ENCODE results near the gene AKT3.
"Not testable (repeated sequence)": the region's sequence is repeated elsewhere in the genome, so short reads cannot be mapped to it uniquely, and the experiment has no call there.

Gene AKT3

GRCh38 chr1:243596431-243597062 is 253.5 kb downstream of the AKT3 start:
- no peak for DNase-seq
- Histone ChIP-seq H3K36me3 (peaks cover 2 to 11% (median 4%) of the 10 kb centered on the region in 3 donors), H3K4me1 (no peaks in the 10 kb centered on the region), H3K4me3 (no peak overlapping the region), H3K27me3 (no peaks in the 10 kb centered on the region), H3K27ac (no peak overlapping the region), H3K9me3 (peaks cover 0 to under 1% (median 0%) of the 10 kb centered on the region in 3 donors)
- intact Hi-C loops (cut with DNase I; ENCODE audit: low total_unique reads), result no loop called here
- TF ChIP-seq CTCF (IDR thresholded peaks at IDR 0.05), result no peak

- intact Hi-C loops (cut with DNase I; ENCODE audit: low total_unique reads), result no loop called here
- TF ChIP-seq CTCF (IDR thresholded peaks at IDR 0.05), result no peak
- no peaks in the 10 kb centered on the region for H3K27me3 ChIP-seq
- H3K27ac ChIP-seq, result no peak overlapping the region
- H3K9me3 ChIP-seq, result no peaks in the 10 kb centered on the region
- DNase-seq, result no peak
- peaks cover 6 to 15% (median 8%) of the 10 kb centered on the region in 3 donors for H3K36me3 ChIP-seq
- no peaks in the 10 kb centered on the region for H3K4me1 ChIP-seq
- no peak overlapping the region for H3K4me3 ChIP-seq
Measured at GRCh38 chr1:243595527-243596210, 254.4 kb downstream of the AKT3 start.

- no peak for DNase-seq
- no peak for TF ChIP-seq CTCF (IDR thresholded peaks at IDR 0.05)
- no peak overlapping the region for H3K4me3 ChIP-seq
- peaks cover 8 to 16% (median 9%) of the 10 kb centered on the region in 3 donors for H3K36me3 ChIP-seq
- no peaks in the 10 kb centered on the region for H3K27me3 ChIP-seq
- intact Hi-C loops (cut with DNase I; ENCODE audit: low total_unique reads), result no loop called here
- H3K27ac ChIP-seq, result no peak overlapping the region
- H3K9me3 ChIP-seq, result no peaks in the 10 kb centered on the region
- H3K4me1 ChIP-seq, result no peaks in the 10 kb centered on the region
Measured at GRCh38 chr1:243594455-243594854, 255.6 kb downstream of the AKT3 start.

GRCh38 chr1:243589286-243589685 is 260.8 kb downstream of the AKT3 start:
- H3K27me3 ChIP-seq; intact Hi-C loops (cut with DNase I; ENCODE audit: low total_unique reads); H3K4me3 ChIP-seq; H3K27ac ChIP-seq; DNase-seq; H3K4me1 ChIP-seq: not testable (repeated sequence)
- Histone ChIP-seq H3K36me3 (peaks cover 16 to 33% (median 18%) of the 10 kb centered on the region in 3 donors), H3K9me3 (peaks cover 0 to 17% (median 5%) of the 10 kb centered on the region in 3 donors)

GRCh38 chr1:243587823-243588560 is 262.1 kb downstream of the AKT3 start:
- intact Hi-C loops (cut with DNase I; ENCODE audit: low total_unique reads), result no loop called here
- Histone ChIP-seq H3K4me1 (no peaks in the 10 kb centered on the region), H3K4me3 (no peak overlapping the region), H3K27ac (no peak overlapping the region), H3K27me3 (no peaks in the 10 kb centered on the region), H3K36me3 (peaks cover 14 to 36% (median 16%) of the 10 kb centered on the region in 3 donors), H3K9me3 (peaks cover 3 to 23% (median 5%) of the 10 kb centered on the region in 3 donors)
- no peak for DNase-seq
- no peak for TF ChIP-seq CTCF (IDR thresholded peaks at IDR 0.05)

GRCh38 chr1:243587285-243587684 is 262.8 kb downstream of the AKT3 start:
- Histone ChIP-seq H3K4me3 (no peak overlapping the region), H3K36me3 (peaks cover 14 to 36% (median 16%) of the 10 kb centered on the region in 3 donors), H3K4me1 (no peaks in the 10 kb centered on the region), H3K27ac (no peak overlapping the region), H3K27me3 (no peaks in the 10 kb centered on the region), H3K9me3 (peaks cover 3 to 28% (median 7%) of the 10 kb centered on the region in 3 donors)
- TF ChIP-seq CTCF (IDR thresholded peaks at IDR 0.05), result no peak
- intact Hi-C loops (cut with DNase I; ENCODE audit: low total_unique reads), result no loop called here
- DNase-seq, result no peak

Measured in tibial artery (tissue), 4 donors.